Activated CD4-positive, alpha-beta T cell treated with anti-CD3 and anti-CD28 coated beads, Interleukin-2, amount 50 U/mL, for 24 hours (primary cell): ENCODE data around the gene ASPHD2.

Source experiments
- DNase-seq, 2 donors: peaks; one replicate each; pipeline ENCODE4 v3.0.0-alpha.2; 2020; ENCODE audit warnings: low read depth in 1 of 2, low spot score in 1 of 2

ASPHD2 gene

DNA sequence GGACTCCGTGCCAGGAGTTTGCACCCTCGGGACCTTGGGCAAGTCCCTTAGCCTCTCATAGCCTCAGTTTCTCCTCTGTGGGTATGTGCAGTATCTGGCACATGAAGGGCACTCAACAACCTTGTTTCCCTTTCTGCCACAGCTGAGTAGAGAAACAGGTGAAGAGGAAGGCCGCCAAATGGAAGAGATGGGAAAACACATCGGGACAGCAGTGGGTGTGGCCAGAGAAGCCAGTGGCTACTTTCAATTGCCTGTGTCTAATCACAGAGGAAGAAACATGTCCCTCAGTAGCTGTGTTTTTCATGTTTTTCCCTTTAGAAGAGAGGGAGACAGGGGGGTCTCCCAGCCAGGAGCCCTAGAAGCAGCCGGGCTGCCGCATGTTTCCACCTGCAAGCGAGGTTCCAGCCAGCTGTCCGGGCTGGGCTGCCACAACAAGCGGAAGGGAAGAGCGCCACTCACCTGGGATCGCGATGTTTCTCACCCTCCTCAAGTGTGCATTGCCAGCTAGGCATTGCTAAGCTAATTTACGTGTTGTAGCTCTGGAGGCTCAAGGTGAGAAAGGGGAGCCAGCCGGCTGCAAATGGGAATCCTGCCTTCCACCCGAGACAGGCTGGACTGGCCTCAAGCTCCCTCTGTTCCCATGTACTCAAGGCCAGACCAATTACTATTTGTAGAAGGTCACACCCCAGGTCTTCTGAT lies 16.7 kb downstream of the ASPHD2 start:
- DNase-seq = no peak

DNA sequence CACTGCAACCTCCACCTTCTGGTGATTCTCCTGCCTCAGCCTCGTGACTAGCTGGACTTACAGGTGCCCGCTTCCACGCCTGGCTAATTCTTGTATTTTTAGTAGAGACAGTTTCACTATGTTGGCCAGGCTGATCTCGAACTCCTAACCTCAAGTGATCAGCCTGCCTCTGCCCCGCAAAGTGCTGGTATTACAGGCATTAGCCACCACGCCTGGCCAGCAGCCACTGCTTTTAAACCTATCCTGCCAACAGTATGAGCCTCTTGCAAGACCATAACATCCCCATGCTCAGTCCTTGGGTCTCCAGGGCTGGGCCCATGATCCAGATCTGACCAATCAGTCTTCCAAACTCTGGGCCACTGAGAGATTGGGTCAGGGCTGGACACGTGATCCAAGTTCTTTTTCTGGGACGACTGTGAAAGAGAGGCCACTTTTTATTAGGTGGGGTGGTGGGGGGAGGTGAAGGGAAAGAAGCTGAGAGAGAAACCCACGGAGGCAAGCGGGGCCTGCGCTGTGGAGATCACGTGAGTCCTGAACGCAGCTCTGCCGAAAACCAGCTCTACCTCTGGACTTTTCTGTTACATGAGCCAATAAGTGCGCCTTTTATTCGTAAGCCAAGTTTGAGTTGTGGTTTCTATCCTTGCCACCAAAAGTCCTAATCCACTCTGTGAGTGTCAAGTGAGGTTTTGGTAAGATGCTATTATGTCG lies 17.9 kb downstream of the ASPHD2 start:
- DNase-seq = no peak

DNA sequence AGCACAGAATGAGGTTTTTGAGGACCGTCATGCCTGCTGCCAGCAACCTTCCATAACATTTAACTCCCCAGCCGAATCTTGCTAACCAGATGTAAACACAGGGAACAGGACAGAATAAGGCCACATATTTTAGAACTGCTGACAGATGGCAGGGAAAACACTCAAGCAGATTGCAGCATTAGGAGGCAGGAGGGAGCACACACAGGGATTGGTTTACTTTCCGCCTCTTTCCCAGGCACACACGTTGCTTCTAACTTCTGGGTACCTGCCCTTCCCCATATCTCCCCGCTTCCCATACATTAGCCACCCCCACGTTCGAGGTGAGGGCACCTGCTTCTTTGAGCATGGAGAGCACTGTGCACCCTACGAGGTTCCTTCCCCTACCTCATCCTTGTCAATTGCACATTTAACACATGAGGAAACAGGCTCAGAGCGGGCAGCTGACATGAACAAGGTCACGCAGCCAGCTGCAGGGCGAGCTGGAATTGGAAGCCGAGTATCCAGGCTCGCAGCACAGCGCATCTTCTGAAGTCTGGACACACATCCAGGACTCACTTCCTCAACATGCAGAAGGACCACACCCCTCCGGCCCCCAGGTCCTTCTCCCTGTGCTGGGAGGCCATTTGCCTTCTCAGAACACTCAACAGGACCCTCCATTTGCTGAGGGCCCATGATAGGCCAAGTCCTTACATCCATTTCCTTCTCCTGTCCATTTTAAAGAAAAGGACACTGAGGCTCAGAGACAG lies 18.7 kb downstream of the ASPHD2 start:
- no peak for DNase-seq

DNA sequence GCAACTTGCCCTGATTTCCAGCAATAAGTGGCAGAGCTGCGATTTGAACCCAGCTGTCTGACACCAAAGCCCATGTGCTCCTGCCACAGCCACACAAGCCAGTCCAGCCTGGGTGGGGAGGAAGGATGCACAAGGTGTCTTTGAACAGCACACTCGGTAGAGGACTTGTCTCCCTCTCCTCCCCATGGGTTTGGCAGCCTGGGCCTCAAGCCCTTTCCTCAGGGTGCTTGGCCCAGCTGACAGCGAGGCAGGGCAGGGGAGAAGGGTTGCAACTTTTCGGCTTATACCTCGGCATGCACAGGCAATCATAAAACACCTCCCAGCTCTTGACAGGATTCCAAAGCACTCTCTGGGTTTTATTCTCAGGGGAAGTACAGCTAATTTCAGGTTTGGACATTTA lies 19.3 kb downstream of the ASPHD2 start:
- DNase-seq = no peak

DNA sequence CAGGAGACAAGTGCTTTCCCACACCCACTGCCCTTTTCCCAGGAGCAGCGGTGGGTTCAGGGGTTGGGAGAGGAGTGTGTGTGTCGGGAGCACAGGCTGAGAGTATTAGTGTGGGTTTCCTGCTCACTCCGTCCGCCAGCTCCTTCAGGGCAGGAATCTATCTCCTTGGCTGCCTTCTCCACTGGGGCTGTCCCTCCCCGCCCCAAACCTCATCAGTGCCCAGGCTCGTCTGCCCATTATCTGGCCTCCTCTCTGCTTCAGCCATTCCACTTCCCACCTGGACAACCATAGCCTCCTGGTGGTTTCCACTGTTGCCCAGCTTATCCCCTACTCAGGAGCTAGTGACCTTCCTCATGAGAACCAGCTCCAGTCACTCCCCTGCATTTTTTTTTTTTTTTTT lies 19.9 kb downstream of the ASPHD2 start:
- DNase-seq = no peak

DNA sequence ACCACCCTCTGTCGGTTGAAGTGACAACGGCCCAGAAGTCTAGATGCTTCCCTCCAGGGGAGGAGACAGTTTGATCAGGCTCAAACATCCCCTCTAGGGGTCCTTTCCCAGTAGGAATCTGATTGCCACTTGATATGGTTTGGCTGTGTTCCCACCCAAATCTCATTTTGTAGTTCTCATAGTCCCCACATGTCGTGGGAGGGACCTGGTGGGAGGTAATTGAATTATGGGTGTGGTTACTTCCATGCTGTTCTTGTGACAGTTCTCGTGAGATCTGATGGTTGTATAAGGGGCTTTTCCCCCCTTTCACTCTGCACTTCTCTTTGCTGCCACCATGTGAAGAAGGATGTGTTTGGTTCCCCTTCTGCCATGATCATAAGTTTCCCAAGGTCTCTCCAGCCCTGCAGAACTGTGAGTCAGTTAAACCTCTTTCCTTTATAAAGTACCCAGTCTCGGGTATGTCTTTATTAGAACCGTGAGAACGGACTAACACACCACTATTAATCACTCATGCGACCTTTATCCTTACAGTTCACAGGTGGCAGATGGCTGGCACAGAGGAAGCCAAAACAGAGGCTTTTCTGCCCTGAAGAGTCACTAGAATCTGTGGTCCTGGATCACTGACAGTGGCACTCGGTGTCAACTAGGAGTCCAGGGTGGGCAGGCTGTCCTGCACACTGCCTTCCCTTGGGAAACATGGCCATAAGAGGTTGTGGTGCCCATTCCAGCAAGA lies 21.6 kb downstream of the ASPHD2 start:
- DNase-seq = no peak

DNA sequence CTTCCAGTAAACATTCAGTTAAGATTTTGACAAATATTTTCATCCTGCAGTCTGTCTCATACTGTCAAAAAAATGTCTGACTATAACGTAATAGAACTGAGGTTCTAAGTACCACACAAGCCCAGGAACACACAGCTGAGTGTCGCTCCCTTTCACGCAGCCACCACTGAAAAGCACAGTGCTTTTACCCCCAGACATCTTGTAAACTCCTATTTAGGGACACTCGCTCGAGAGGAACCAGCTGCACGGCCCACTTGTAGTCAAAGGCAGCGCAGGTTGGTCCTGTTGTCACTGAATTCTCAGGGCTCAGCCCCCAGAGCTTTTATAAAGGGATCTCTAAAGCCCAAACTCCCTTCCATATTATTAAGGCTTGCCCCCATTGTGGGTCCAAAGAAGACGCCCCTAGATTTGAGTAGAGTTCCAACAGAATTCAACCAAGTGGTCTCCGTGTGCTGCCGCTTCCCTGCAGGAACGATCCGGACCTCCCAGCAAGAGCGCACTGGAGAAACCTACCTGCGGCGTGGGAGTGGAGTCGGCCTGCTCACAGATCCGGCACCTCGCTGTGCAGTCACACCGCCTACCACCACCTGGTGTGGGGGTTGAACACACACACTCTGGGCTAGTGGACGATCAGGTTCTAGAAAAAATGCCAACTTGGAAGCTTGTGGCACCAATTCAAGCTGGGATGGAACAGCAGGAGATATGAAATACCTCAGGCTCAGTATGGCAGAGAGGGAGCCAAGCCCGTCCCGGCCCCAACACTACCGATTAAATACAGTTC lies 23.4 kb downstream of the ASPHD2 start:
- DNase-seq = no peak

DNA sequence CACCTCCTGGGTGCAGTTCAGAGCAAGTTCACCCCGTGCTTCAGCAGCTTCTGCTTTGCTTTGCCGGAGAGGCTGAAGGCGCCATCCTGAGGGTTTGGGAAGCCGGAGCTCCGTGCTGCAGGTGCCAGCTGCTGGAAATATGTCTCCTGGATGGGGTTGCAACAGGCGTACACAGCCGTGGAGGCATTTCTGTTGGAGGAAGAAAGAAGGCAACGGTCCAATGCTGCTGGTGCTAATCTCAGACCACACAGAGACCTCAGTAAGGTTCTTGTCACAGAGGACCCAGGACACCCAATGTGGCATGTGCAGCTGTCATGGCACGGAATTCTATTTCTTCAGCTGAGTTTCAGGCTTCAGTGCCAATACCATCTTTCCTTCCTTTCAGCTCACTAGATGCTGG lies 24.2 kb downstream of the ASPHD2 start:
- DNase-seq = no peak

DNA sequence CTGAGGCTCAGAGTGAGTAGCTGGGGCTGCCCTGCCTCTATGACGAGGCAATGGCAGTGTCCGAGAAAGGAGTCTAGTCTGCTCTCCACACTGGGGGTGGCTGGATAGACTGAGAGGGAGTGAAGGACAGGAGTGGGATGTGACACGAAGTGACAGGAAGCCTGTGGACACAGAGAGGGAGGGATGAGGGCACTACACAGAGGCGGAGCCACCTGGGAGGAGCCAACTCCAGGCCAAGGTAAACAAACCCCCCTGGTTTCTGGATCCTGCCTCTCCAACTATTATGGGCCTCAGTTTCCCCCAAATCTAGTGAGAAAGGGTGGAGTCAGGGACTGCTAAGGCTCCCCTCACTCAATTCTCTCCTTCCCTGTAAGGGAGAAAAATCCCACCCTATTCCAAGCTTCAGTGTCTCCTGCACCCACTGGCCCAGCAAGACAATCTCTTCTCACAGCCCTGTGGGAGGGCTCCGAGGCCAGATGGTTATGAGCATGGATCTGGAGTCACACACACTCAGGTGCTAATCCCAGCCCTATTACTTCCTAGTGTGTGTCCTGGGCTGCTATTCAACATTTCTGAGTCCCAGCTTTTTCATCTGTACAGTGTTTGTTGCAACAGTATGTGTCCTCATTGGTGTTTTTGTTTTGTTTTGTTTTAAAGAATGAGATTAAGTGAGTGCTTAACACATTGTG lies 24.9 kb downstream of the ASPHD2 start:
- DNase-seq = no peak

DNA sequence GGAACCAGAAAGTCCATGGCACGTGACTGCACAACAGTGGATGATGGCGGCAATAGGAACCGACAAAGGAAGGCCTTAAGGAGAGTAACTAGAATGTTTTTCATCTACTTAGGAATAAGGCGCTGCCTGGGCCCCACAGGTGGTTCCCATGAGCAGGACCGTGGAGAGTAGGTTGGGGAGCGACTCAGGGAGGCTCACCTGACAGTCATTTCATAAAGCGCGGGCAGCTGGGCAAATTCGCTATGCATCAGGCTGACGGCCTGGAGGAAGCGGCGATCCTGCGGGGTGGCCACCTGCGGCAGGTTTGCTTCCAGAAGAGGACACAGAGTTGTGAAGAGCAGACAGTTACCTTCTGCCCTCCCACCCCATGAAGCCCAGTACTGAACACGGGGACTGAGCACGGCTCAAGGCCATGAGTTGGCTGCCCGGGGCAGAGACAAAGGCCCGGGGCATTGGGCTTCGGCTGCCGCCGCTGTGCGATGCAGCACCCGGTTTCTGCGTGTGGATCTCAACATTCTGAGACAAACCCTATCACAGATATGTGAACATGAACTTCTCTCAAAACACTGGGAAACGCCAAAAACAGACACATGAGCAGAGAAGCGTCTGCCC lies 28.7 kb downstream of the ASPHD2 start:
- DNase-seq = no peak

DNA sequence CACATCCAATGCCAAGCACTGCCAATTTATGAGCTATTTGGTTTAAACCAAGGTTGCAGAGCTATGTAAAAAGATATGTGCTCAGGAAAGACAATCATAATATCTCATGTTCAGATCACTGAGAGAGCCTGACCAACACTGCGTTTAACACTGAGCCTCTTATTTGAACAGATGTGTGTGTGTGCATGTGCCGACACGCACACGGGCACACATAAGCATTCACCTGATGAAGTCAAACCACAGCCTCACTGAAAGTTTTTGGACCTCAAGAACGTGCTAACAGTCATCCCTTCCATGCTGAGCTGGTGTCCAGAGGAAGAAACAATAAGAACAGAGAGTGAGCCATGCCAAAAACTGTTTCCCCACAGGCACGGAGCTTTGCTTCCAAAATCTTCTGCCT lies 31.1 kb downstream of the ASPHD2 start:
- no peak for DNase-seq

DNA sequence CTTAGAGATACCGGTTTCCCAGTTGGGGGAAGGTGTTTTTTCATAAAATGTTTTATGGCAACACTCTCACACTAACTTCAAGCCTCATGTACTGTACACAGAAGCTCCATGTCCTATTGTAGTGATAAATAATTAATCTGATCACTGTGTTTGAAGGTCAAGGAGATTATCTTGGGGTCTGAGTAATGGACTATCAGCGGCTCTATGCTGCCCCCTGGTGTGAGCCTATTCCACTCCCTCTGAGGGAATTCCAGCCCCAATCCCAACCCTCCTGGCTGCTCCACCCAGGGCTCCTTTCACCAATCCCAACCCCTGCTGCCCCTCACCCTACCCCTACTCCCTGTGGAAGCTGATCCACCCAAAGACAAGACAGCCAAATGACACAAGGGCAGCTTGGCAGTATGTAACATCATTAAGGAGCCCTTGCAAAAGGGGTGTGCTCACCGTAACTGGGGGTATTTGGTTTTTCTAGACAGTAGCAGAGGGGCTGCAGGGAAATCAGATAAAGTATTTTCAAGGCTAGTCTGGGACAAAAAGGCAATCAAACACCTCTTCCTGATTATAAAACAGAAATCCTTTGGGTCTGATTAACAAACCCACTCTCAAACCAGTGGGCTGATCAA lies 32.2 kb downstream of the ASPHD2 start:
- peak; percentile 11 to 14 for DNase-seq

DNA sequence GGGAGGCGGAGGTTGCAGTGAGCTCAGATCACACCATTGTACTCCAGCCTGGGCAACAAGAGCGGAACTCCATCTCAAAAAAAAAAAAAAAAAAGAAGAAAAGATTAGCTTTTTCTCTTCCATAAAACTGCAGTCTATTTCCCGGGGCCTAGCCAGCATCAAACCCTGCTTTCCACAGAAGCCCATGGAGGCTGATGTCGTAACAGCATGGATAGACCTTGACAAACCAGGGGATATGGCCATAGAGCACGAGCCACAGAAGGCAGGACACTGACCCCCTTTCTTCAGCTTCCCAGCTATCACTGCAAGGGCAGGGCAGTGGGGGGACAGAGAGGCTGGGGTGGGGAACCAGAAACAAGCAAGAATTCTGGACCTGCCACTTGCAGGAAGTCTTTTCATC lies 33.0 kb downstream of the ASPHD2 start:
- no peak for DNase-seq

DNA sequence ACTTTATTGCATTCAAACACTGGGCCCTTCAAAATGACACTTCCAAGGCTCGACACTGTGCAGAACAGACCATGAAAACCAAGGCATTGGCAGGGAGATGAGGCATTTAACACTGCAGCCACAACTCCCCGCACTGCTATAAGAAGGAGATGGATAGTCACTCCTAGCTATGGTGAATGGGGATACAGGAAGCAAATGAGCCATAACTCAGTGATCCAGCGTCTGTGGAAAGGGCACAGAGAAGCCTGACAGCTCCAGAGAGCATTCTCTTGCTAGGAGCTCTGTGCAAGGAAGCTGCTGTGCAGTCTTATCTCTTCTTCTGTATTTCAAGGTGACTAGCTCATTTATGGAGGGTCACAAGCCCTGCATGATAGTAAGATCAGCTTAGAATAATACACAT lies 33.6 kb downstream of the ASPHD2 start:
- no peak for DNase-seq

DNA sequence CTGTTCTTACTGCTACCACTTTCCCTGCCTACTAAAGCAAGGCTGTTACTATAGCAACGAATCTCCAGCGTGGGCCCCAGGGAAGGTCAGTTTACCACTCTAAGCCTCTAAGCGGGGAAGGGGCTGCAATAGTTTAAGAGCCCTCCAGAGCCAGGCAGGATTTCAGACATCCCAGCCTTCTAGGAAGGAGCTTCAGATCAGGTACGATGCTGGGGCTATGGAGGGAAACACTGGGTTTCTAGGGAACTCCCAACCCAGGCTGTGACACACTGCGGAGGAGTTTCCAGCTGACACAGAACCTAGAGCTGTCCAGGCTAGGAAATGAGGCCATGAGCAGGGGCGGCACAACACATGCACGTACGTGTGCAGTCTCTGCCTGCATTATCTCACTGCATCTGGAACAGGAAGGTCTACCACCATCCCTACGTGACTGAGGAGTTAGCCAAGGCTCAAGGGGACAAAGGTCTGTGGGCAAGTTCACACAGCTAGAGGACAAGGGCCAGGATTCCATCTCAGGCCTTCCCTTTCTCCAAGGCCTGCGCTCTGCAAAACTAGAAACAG lies 34.1 kb downstream of the ASPHD2 start:
- no peak for DNase-seq

DNA sequence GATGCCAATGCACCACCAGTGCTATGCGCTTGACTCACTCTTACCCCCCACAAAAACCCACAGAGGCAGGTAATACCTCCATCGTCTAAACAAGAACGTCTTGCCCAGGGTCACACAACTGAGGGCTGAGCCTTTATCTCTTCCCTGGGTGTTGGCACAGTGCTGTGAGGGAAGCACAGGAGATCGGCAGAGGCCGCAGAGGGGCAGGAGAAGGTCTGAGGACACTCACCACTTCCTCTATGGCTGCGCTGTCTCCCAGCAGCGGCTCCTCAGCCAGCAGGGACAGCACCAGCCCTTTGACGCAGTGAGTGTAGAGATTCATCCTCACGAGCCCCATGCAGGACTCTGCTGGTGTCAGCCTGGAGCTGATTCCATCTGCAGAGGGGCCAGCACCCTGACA lies 34.6 kb downstream of the ASPHD2 start:
- DNase-seq = no peak

DNA sequence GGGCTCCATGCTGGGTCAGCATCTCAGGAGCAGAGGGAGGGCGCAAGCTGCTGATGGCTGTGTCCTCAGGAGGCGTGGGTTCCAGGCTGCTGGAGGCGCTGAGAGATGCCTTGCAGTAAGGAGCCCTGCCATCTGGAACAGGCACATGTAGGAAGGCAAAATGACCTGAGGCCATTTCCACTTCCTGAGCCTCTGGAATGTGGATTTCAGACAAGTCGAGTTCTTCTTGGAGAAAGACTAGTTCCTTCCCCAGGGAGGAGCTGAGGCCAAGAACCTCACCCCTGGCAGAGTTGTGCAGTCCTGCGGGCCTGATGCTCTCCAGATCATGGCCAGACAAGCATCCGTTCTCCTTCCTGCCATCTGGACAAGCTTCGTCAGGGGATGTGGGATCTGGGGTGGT lies 35.3 kb downstream of the ASPHD2 start:
- DNase-seq = no peak

DNA sequence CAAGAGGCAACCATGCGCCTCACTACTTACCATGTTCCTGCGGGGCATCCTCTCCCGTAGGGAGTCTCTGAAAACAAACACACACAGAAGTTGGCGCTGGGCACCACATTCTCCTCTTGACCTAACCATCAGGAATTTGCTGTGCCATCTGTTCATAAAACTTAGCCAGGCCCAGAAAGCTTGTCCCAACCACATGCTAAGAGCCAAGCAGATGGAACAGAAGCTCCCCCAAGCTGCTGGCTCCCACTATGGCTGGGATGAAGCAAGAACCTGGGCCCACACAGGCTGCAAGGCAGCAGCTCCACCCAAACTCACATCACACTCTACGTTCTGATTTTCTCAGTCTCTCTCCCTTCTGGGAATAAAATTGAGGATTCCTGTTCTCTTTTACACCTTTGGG lies 37.1 kb downstream of the ASPHD2 start:
- no peak for DNase-seq

DNA sequence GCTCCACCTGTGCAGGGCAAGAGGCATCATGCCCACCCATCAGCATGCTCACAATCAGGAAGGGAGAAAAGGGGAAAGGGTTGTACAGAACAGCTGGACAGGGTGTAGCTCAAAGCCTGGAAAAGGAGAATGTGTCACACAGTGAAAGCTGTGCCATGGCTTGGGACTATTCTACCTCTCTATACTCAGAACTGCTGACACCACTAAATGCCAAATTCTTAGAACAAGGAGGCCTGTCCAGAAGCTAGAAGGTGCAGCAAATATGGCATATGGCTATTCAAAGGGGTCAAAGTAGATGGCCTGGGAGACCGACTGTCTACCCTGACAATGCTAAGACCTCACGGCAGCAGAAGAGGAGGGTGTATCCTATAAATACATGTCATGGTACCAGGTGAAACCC lies 41.7 kb downstream of the ASPHD2 start:
- DNase-seq = no peak
